Gastrocnemius medialis (tissue), 4 donors: ENCODE results near the gene PRDX5.

ENCODE experiments used
- CTCF ChIP-seq, 5 experiments: fragments of 450-650 bp in 3 of 5; fragments of 200-600 bp in 2 of 5; sonication (generic) in 2 of 5; IDR thresholded peaks in 4 of 5; conservative IDR thresholded peaks in 1 of 5; 1 replicate in 4 of 5; 2 replicates in 1 of 5; pipeline ENCODE4 v1.5.1; 2016 to 2019; ENCODE audit warnings: antibody characterized with exemption in 5 of 5, mild to moderate bottlenecking in 3 of 5, moderate library complexity in 3 of 5
- POLR2A ChIP-seq, 2 donors: fragments of 450-650 bp; IDR thresholded peaks; one replicate each; pipeline ENCODE4 v1.6.1; 2017; ENCODE audit warnings: antibody characterized with exemption in 2 of 2, mild to moderate bottlenecking in 2 of 2, moderate library complexity in 2 of 2

GRCh38 chr11:64364911-64365310 is 47.0 kb downstream of the PRDX5 start:
- TF ChIP-seq CTCF (IDR thresholded peaks at IDR 0.05 in 4 of 5, conservative IDR thresholded peaks at IDR 0.05 in 1 of 5), result no peak
- TF ChIP-seq POLR2A (IDR thresholded peaks at IDR 0.05), result no peak
